ENCODE measurements around the gene CCDC183. TPM values are rescaled to one million over a fixed set of nuclear protein-coding genes. Genes with fewer than 3 reads are reported as not detected.

CCDC183 gene
- total RNA-seq, 1 donor from 2014 or later, result 0.84 TPM

GRCh38 chr9:136791516-136792276 lies 4.4 kb upstream of the CCDC183 start:
- peaks cover 9% of the 10 kb centered on the region for H3K79me2 ChIP-seq (ENCODE audit: insufficient read depth, low read length)
- peaks cover 8% of the 10 kb centered on the region for H3K4me1 Mint-ChIP-seq (ENCODE audit: low read depth, unreplicated experiment)
- H3K36me3 Mint-ChIP-seq (ENCODE audit: low read depth, unreplicated experiment), result peaks cover 6% of the 10 kb centered on the region
- H3K4me1 ChIP-seq (ENCODE audit: insufficient read depth, low read length), result peaks cover 17% of the 10 kb centered on the region
- no peak for FAIRE-seq
- H3K9me3 Mint-ChIP-seq (ENCODE audit: unreplicated experiment), result no peaks in the 10 kb centered on the region
- H3K4me2 ChIP-seq (ENCODE audit: low read length), result peak overlapping the region; percentile 98
- H3K27me3 Mint-ChIP-seq (ENCODE audit: low read depth, unreplicated experiment), result no peaks in the 10 kb centered on the region
- no peaks in the 10 kb centered on the region for H3K36me3 ChIP-seq (ENCODE audit: insufficient read depth, low read length)
- H4K20me1 ChIP-seq (ENCODE audit: insufficient read depth, low read length), result peaks cover 22% of the 10 kb centered on the region
- no peak overlapping the region for H3K27ac Mint-ChIP-seq (ENCODE audit: unreplicated experiment)
- peak overlapping the region; percentile 84 for H3K9ac ChIP-seq (ENCODE audit: low read length)
- peak overlapping the region; percentile 48 for H3K27ac ChIP-seq (ENCODE audit: low read depth, low read length)
- TF ChIP-seq CTCF (IDR thresholded peaks at IDR 0.05; ENCODE audit: insufficient read depth, low read depth, low read length), result peak; percentile 76
- no peak for TF ChIP-seq EZH2 (IDR thresholded peaks at IDR 0.05; ENCODE audit: insufficient read depth, low read length)
- H3K4me3 Mint-ChIP-seq (ENCODE audit: unreplicated experiment), result peak overlapping the region; percentile 83
- H3K27me3 ChIP-seq (ENCODE audit: insufficient read depth, low read length), result peaks cover 6% of the 10 kb centered on the region
- H3K9me3 ChIP-seq (ENCODE audit: insufficient read depth, low read depth, low read length), result no peaks in the 10 kb centered on the region
- H2AFZ ChIP-seq (ENCODE audit: low read depth, low read length), result peak overlapping the region; percentile 86
- DNase-seq (ENCODE audit: low read depth), result no peak
- H3K4me3 ChIP-seq (ENCODE audit: insufficient read depth, low read depth, low read length), result peak overlapping the region; percentile 83

GRCh38 chr9:136792321-136793085 lies 3.6 kb upstream of the CCDC183 start:
- no peaks in the 10 kb centered on the region for H3K36me3 ChIP-seq (ENCODE audit: insufficient read depth, low read length)
- peaks cover 9% of the 10 kb centered on the region for H3K79me2 ChIP-seq (ENCODE audit: insufficient read depth, low read length)
- no peak overlapping the region for H3K27ac ChIP-seq (ENCODE audit: low read depth, low read length)
- TF ChIP-seq CTCF (IDR thresholded peaks at IDR 0.05; ENCODE audit: insufficient read depth, low read depth, low read length) (no peak), EZH2 (IDR thresholded peaks at IDR 0.05; ENCODE audit: insufficient read depth, low read length) (no peak)
- peaks cover 18% of the 10 kb centered on the region for H3K4me1 ChIP-seq (ENCODE audit: insufficient read depth, low read length)
- peaks cover 22% of the 10 kb centered on the region for H4K20me1 ChIP-seq (ENCODE audit: insufficient read depth, low read length)
- Mint-ChIP-seq H3K4me3 (ENCODE audit: unreplicated experiment) (peak overlapping the region; percentile 83), H3K4me1 (ENCODE audit: low read depth, unreplicated experiment) (peaks cover 15% of the 10 kb centered on the region), H3K27me3 (ENCODE audit: low read depth, unreplicated experiment) (no peaks in the 10 kb centered on the region), H3K36me3 (ENCODE audit: low read depth, unreplicated experiment) (peaks cover 6% of the 10 kb centered on the region), H3K27ac (ENCODE audit: unreplicated experiment) (no peak overlapping the region), H3K9me3 (ENCODE audit: unreplicated experiment) (no peaks in the 10 kb centered on the region)
- FAIRE-seq (no peak), DNase-seq (ENCODE audit: low read depth) (no peak)
- H3K4me3 ChIP-seq (ENCODE audit: insufficient read depth, low read depth, low read length), result no peak overlapping the region
- no peak overlapping the region for H2AFZ ChIP-seq (ENCODE audit: low read depth, low read length)
- H3K27me3 ChIP-seq (ENCODE audit: insufficient read depth, low read length), result peaks cover 3% of the 10 kb centered on the region
- H3K9ac ChIP-seq (ENCODE audit: low read length), result no peak overlapping the region
- H3K4me2 ChIP-seq (ENCODE audit: low read length), result peak overlapping the region; percentile 98
- no peaks in the 10 kb centered on the region for H3K9me3 ChIP-seq (ENCODE audit: insufficient read depth, low read depth, low read length)

Data from astrocyte (in vitro differentiated cells and primary cell).